Astrocyte of the hippocampus (primary cell): Measurements from ENCODE around the gene GPBP1.

ENCODE experiments used
- DNase-seq: peaks from one replicate; pipeline ENCODE4 v3.0.0; 2011; ENCODE audit warnings: low read depth, low spot score

Gene GPBP1

GRCh38 chr5:57209316-57210040 is 35.6 kb downstream of the GPBP1 start:
- DNase-seq: peak; percentile 28

DNA sequence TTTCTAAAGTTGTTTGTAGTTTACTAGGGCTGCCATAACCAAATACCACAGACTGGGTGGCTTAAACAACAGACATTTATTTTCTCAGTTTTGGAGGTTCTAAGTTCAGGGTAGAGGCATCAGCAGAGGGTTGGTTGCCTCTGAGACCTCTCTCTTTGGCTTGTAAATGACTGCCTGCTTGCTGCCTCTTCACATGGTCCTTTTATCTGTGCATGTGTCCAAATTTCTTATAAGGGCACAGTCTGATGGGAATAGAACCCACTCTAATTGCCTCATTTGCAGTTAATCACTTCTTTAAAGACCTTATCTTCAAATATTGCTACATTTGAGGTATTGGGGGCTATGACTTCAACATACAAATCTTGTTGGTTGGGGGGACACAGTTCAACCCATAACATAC is 36.8 kb downstream of the GPBP1 start:
- DNase-seq: no peak

DNA sequence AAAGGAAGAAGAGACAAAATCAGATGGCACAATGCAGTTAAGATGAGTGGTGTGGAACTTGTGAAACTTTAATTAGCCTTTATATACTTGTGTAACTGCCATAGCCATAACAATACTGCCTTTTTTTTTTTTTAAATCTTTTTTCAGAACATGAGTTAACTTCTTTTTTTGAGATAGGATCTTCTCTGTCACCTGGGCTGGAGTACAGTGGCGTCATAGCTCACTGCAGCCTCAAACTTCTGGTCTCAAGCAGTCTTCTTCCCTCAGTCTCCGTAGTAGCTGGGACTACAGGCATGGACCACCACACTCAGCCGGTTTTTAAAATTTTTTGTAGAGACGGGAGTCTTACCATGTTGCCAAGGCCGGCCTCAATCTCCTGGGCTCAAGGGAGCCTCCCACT is 37.2 kb downstream of the GPBP1 start:
- no peak for DNase-seq

- DNase-seq: no peak
Measured at GRCh38 chr5:57215629-57216195, 41.9 kb downstream of the GPBP1 start.

DNA sequence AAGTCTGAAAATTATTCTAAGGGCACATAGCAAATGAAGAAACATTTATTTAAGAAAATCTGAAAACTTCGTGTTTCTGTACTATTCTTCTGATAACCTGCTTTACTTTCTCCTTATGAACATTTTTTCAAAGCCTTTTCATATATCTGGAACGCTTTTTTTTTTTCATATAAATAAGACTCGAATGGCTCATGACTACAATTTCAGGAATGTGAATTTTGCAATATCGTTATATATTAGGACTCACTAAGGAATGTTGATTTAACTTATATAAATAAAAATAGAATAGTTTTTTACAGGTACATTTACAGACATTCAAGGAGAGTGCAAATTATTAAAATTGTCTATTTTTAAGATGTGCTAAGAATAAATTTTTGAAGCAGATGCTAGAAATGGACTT is 42.9 kb downstream of the GPBP1 start:
- DNase-seq: peak; percentile 28

DNA sequence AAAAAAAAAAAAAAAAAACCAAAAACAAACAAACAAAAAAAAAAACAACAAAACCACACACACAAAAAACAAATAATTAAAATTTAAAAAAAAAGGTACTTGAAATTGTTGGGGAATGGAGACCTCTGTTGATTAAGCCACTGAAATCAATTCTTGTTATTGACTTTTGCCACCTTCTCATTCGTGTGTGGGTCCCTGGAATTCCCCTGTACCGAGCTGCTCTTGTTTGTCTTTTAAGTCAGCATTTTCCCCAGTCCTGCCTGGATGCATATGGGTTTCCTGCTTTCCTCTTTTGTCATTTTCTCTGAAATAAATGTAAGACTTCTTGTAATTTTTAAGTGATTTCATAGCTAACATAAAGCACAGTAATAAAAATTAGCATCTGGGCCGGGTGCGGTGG is 45.5 kb downstream of the GPBP1 start:
- DNase-seq: no peak

GRCh38 chr5:57221049-57221568 is 47.2 kb downstream of the GPBP1 start:
- DNase-seq: peak; percentile 75

DNA sequence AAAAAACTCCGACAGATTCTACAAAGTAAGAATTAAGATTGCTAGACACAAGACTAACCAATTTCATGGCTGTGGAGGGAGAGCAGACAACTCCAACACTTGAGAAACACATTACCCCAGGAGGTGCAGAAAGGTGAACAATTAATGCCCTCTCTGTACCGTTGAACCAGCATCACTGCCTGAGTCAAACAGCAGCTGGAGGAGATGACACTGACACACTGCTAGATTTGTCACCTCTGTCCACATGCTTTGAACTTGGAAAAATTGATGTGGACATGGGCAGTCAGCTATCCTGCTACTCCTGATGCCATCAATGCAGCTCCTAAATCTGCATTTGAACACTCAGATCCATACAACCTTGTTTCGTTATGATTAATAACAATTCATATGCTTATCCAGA is 51.7 kb downstream of the GPBP1 start:
- no peak for DNase-seq

GRCh38 chr5:57229313-57229712 is 55.5 kb downstream of the GPBP1 start:
- DNase-seq: no peak

DNA sequence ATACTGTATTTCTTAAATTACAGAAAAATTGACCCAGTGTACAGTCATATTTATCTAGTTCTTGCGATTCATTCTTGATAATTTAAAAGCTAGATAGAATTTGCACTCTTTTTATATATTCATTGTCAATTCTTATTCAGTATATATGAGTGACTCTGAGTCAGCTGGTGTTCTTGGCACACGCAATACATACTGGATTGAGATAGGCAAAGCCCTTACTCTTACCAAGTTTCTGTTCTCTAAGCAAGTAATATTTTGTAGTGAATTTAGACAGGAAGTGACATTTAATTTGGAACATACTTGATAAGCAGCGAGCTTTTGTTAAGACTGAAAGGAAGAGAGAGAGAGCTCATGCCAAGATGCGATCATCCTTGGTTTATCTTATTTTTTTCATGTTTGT is 57.7 kb downstream of the GPBP1 start:
- DNase-seq: peak; percentile 21

DNA sequence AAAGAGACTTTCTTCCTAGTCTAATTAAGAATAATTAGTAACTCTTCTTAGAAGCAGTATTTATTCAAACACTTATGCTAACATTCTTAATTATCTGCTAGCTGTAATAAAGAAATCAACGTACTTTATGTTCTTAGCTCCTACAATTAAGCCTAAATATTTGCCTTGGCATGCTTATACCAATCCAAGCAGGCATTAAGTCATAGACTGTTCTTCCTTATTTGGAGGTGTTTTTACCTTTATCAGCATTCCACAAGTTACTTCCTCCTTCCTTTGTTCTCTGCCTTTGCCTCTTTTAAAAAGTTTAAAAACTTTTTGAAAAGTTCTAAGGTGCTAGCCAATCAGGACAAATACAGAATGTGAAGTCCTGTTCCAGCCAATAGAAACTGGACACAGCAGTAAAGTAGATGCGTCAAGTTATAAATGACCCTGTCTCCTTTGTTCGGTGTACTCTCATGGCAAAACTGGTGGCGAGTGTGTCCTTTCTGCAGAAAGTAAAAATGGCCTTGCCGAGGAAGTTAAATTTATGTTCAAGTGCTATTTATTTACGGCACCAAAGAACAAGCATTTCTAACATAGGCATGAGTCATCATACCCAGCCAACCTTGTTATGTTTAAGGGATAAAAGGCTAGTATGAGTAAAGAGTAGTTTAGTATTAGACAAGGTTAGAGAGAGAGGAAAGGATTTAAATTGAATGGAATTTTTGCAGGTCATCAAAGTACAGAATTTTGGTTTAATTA is 58.6 kb downstream of the GPBP1 start:
- DNase-seq: no peak

DNA sequence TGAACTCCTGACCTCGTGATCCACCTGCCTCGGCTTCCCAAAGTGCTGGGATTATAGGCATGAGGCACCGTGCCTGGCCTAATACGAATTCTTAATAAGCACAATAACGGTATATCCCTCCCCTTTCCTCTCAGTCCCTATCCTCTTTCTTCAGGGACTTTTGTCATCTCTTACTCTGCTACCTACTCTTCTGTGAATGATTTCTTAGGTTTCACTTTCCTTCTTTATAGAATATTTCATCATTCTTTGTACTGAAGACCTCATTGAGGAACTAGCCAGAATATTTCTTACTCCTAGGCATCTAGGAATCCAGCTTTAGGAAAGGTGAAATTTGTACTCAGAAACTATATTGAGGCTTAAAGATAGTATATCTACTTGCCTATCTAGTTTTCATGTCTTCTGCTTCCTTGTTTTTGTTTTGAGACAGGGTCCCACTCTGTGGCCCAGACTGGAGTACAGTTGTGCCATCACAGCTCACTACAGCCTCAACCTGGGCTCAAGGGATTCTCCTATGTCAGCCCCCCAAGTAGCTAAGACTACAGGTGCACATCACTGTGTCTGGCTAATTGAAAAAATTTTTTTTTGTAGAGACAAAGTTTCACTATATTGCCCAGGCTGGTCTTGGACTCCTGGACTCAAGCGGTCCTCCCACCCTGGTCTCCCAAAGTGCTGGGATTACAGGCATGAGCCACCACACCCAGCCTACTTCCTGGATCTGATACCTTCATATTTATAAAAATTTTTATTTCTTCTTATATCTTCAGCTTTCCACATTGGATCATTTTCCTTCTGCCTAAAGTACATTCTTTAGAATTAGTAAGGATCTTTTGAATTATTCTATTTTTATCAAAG is 69.7 kb downstream of the GPBP1 start:
- DNase-seq: no peak

GRCh38 chr5:57244331-57244730 is 70.5 kb downstream of the GPBP1 start:
- no peak for DNase-seq

DNA sequence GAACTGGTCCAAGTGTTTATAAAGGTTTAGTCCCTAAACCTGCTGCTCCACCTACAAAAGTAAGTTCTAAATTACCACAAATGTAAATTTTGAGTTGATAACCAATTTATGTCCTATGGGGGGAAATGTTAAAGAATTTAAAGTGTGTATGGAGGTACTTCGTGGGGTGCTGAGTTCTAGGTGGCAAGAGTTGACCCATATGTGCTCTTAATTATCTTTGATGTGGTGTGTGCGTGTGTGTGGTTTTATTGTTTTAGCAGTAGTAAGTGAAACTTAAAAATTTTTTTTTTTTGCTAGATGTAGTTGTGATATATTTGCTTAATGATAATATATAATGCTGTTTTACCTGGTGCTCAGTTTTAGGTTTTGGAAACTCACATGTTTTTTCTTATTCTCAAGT is 72.6 kb downstream of the GPBP1 start:
- no peak for DNase-seq

GRCh38 chr5:57247765-57248164 is 73.9 kb downstream of the GPBP1 start:
- no peak for DNase-seq

DNA sequence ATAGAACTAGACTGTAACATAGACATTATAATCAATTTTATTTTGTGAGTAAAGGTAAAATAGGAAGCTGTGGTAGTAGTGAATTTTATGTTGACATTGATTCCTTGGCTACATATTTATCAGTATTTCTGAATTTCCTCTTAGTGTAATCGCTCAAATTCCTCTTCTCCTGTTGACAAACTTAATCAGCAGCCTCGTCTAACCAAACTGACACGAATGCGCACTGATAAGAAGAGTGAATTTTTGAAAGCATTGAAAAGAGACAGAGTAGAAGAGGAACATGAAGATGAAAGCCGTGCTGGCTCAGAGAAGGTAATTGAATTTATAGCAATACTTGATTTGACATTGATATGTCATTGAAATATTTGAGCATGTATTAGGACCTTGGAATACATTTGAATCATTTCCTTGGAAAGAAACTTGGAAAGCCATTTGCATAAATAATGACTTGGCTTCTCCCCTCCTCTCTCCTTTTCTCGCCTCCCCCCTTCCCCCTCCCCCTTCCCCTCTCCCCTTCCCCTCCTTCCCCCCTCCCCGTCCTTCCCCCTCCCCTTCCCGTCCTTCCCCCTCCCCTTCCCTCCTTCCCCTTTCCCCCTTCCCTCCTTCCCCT is 75.5 kb downstream of the GPBP1 start:
- no peak for DNase-seq

DNA sequence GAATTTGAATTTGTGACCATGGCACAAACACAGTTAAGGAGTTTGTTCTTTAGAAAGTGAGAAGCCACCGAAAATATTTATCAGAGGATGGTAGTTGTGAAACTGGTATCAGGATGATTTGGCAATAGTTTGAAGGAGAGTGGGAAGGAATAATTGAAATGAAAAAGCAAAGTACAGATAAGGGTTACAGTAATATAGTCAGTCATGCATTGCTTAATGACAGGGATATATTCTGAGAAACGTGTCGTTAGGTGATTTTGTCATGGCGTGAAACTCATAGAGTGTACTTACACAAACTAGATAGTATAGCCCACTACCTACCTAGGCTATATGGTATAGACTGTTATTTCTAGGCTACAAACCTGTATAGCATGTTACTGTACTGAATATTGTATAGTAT is 84.2 kb downstream of the GPBP1 start:
- DNase-seq: no peak

- no peak for DNase-seq
Measured at GRCh38 chr5:57258943-57259342, 85.1 kb downstream of the GPBP1 start.

GRCh38 chr5:57259704-57260103 is 85.8 kb downstream of the GPBP1 start:
- DNase-seq: no peak

DNA sequence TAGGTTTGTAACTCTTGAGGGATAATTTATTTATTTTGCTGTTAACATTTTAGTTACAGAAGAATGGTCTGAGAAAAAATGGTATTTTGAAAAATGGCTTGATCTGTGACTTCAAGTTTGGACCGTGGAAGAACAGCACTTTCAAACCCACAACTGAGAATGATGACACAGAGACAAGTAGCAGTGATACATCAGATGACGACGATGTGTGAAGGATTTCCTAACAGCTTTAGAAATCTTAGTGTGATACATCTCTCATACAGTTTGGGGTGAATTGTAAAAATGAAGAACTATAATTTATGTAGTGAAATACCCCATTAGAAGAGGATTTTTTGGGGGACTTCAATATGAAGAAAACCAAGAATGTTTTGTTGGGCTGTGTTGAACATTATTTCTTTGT is 88.7 kb downstream of the GPBP1 start:
- DNase-seq: no peak

GRCh38 chr5:57267805-57268204 is 93.9 kb downstream of the GPBP1 start:
- no peak for DNase-seq
